ENCODE data around the gene ADPRH. TPM values are rescaled to one million over a fixed set of nuclear protein-coding genes. Genes with fewer than 3 reads are reported as not detected.
"Not testable (repeated sequence)": the region's sequence is repeated elsewhere in the genome, so short reads cannot be mapped to it uniquely, and the experiment has no call there.

ADPRH gene
- total RNA-seq (2014; rRNA removed; shearing (Covaris generic)): 0.21 TPM in 1 of 2 replicates, not detected in the other

GRCh38 chr3:119579366-119580066 lies at the start of gene ADPRH:
ADPRH (plus strand) TSS chr3:119579492; CDS start chr3:119582170, 2,678 bp downstream.
- no peak for DNase-seq (ENCODE audit: low spot score)

GRCh38 chr3:119529883-119530282 lies 49.4 kb upstream of the ADPRH start:
- no peak for DNase-seq (ENCODE audit: low spot score)

GRCh38 chr3:119530456-119530855 lies 48.8 kb upstream of the ADPRH start:
- DNase-seq (ENCODE audit: low spot score): no peak

GRCh38 chr3:119531151-119531550 lies 48.1 kb upstream of the ADPRH start:
- DNase-seq (ENCODE audit: low spot score): no peak

GRCh38 chr3:119534296-119534695 lies 45.0 kb upstream of the ADPRH start:
- no peak for DNase-seq (ENCODE audit: low spot score)

- no peak for DNase-seq (ENCODE audit: low spot score)
Observed at GRCh38 chr3:119536757-119537156, 42.5 kb upstream of the ADPRH start.

GRCh38 chr3:119538772-119539171 lies 40.5 kb upstream of the ADPRH start:
- no peak for DNase-seq (ENCODE audit: low spot score)

- DNase-seq (ENCODE audit: low spot score): no peak
Observed at GRCh38 chr3:119541547-119541946, 37.7 kb upstream of the ADPRH start.

- no peak for DNase-seq (ENCODE audit: low spot score)
Observed at GRCh38 chr3:119542168-119542767, 37.0 kb upstream of the ADPRH start.

- DNase-seq (ENCODE audit: low spot score): no peak
Observed at GRCh38 chr3:119543147-119543546, 36.1 kb upstream of the ADPRH start.

GRCh38 chr3:119547227-119547626 lies 32.1 kb upstream of the ADPRH start:
- no peak for DNase-seq (ENCODE audit: low spot score)

GRCh38 chr3:119548341-119548740 lies 31.0 kb upstream of the ADPRH start:
- no peak for DNase-seq (ENCODE audit: low spot score)

GRCh38 chr3:119550192-119550910 lies 28.9 kb upstream of the ADPRH start:
- DNase-seq (ENCODE audit: low spot score): no peak

GRCh38 chr3:119551598-119551997 lies 27.7 kb upstream of the ADPRH start:
- no peak for DNase-seq (ENCODE audit: low spot score)

- not testable (repeated sequence) for DNase-seq (ENCODE audit: low spot score)
Observed at GRCh38 chr3:119552928-119553327, 26.4 kb upstream of the ADPRH start.

- no peak for DNase-seq (ENCODE audit: low spot score)
Observed at GRCh38 chr3:119553823-119554415, 25.4 kb upstream of the ADPRH start.

GRCh38 chr3:119555309-119555735 lies 24.0 kb upstream of the ADPRH start:
- DNase-seq (ENCODE audit: low spot score): no peak

GRCh38 chr3:119555929-119556328 lies 23.4 kb upstream of the ADPRH start:
- no peak for DNase-seq (ENCODE audit: low spot score)

- no peak for DNase-seq (ENCODE audit: low spot score)
Observed at GRCh38 chr3:119557192-119557876, 22.0 kb upstream of the ADPRH start.

- no peak for DNase-seq (ENCODE audit: low spot score)
Observed at GRCh38 chr3:119557877-119558269, 21.4 kb upstream of the ADPRH start.

- no peak for DNase-seq (ENCODE audit: low spot score)
Observed at GRCh38 chr3:119558626-119559317, 20.5 kb upstream of the ADPRH start.

Measured in A172 (cell line).